Astrocyte of the spinal cord (primary cell): Measurements from ENCODE around the gene MRPL46.

Experiments
- DNase-seq: peaks from one replicate; pipeline ENCODE4 v3.0.0; 2011; ENCODE audit warnings: low read depth, low spot score
- H3K4me3 ChIP-seq: 2 replicates; pipeline ENCODE4 v1.5.1; 2011; ENCODE audit warnings: low read depth, mild to moderate bottlenecking, low read length, moderate library complexity
- in situ Hi-C: cut with HindIII; loops from 2 replicates; pipeline ENCODE4 v1.10.0; 2017; ENCODE audit warnings: low sequenced_read_pairs
- TF ChIP-seq, protein P1 (sequence below): IDR thresholded peaks from 2 replicates; pipeline ENCODE4 v1.5.1; 2012; ENCODE audit warnings: low read depth, mild to moderate bottlenecking, low read length, inconsistent platforms

MRPL46 gene

DNA sequence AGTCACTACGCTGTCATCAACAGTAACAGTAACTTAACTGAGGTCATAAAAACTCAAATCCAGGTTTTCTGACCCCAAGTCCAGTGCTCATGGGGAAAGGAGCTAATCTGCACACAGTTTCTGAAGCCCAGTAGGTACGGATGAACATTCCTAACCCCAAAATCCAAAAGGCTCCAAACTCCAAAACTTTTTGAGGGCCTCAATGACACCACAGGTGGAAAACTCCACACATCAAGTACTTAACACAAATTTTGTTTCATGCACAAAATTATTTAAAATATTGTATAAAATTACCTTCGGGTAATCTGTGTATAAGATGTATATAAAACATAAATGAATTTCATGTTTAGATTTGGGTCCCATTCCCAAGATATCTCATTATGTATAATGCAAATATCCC is 10.5 kb downstream of the MRPL46 start:
- no peak for DNase-seq
- in situ Hi-C loops: no loop called here
- TF ChIP-seq, protein P1, sequence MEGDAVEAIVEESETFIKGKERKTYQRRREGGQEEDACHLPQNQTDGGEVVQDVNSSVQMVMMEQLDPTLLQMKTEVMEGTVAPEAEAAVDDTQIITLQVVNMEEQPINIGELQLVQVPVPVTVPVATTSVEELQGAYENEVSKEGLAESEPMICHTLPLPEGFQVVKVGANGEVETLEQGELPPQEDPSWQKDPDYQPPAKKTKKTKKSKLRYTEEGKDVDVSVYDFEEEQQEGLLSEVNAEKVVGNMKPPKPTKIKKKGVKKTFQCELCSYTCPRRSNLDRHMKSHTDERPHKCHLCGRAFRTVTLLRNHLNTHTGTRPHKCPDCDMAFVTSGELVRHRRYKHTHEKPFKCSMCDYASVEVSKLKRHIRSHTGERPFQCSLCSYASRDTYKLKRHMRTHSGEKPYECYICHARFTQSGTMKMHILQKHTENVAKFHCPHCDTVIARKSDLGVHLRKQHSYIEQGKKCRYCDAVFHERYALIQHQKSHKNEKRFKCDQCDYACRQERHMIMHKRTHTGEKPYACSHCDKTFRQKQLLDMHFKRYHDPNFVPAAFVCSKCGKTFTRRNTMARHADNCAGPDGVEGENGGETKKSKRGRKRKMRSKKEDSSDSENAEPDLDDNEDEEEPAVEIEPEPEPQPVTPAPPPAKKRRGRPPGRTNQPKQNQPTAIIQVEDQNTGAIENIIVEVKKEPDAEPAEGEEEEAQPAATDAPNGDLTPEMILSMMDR: no peak

DNA sequence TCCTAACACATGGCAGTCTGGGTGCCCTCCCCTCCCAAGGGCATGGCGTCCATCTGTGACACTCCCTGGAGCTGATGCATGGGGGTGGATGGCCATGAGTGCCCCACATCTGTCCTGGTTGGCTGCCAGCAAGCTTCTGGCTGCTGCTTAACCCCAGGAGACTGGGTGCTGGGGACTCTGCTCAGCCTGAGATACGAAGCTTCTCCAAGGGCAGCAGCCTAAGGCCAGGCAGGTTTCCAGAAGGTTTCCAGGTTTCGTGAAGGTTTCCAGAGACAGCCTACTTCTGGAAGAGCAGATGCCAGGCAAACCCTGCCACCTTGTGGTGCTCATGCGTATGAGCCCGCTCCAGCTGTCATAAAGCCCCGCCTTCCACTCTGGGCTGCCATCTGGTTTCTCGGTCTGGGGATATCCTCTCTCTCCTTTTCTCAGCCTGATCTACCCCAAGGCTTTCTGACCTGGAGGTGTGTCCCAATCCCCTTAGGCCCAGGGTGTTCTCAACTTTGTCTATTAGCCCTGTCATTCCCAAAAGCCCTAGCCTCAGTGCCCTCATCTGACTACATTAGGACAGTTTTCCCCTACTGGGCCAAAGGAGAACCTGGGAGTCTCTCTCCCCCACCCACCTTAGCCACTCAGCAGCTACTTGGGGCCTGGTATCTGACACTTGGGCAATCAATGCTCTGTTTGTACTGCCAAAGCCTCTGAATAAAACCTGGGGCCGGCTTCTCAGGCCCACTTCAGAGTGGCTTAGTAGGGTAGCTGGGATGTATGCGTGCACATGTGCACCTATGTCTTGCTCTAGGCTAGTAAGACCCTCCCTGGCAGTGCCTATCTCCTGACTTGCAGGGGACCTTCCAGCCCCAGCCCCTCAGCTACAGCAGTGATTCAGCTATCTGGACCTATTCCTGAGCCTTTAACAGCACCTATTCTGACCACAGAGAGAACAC is 12.0 kb downstream of the MRPL46 start:
- in situ Hi-C loops: no loop called here
- peak; percentile 62 for DNase-seq
- H3K4me3 ChIP-seq: no peak overlapping the region
- TF ChIP-seq, protein P1: peak; percentile 84

More for the DNA sequence above, 10.5 kb downstream of the MRPL46 start:
- no peak overlapping the region for H3K4me3 ChIP-seq

DNA sequence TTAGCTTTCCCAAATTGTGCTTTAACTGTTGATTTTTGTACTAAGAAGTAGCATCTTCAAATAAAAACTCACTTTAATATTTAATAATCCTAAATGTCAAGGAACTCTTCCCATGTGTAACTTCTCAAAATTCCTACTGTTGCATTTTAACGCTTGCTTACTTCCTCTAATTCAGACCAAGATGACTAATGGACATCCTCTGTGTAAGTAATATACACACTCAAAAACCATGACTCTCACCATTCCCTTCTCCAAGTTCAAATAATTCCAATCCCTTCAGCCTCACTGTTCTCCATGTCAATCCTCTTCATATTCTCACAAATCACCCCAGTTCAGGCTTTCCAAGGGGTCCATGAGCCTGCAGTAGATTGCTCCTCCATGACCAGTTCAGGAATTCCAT is 13.0 kb downstream of the MRPL46 start:
- in situ Hi-C loops: no loop called here
- TF ChIP-seq, protein P1: no peak
- DNase-seq: no peak
- H3K4me3 ChIP-seq: no peak overlapping the region

DNA sequence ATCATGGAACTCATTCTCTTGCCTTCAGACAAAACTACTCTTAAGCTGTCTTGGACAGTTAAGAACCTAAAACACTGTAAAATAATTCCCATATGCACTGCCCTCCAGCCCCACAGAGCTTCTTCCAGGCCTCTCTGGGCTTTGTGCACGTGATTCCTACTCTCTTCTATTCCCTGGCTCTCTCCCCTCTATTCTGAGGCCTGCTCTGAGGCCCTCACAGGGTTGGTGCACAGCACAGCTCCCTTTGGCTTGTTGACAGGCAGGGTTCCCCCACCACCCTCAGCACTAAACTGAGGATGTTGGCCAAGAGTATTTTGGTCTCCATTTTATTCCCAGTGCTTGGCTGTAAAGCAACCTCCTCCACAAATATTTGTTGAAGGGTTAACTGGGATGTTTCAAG is 13.5 kb downstream of the MRPL46 start:
- in situ Hi-C loops: no loop called here
- DNase-seq: no peak
- TF ChIP-seq, protein P1: no peak
- no peak overlapping the region for H3K4me3 ChIP-seq

DNA sequence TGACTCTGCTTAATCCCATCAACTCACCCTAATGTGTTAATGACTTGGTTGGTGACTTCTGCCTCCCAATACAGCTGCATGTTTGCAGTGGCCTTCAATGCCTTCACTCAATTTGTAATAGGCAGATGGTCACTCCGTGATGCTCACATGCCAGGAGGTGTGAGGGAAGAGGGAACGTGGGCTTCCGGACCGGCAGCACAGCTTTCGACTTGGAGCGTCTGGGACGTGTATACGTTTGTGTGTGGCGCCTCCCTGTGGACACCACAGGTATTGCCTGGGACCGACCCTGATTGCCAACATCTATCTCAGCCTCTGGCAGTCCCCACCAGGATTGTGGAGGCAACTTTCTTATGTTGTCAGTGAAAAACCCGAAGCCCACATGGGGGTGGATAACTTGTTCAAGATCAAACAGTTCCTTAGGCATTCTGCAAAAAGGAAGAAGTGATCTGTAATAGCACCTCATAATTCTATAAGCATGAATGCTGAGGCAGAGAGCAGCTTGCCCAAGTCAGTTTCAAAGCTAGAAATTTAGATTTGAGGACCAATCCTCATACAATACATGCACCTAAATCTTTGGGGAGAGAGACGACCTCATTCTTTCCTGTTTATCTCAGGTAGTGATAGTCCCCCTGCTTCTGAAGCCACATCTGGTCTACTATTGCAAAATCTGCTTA is 16.9 kb downstream of the MRPL46 start:
- in situ Hi-C loops: no loop called here
- H3K4me3 ChIP-seq: no peak overlapping the region
- TF ChIP-seq, protein P1: peak; percentile 90
- peak; percentile 60 for DNase-seq

DNA sequence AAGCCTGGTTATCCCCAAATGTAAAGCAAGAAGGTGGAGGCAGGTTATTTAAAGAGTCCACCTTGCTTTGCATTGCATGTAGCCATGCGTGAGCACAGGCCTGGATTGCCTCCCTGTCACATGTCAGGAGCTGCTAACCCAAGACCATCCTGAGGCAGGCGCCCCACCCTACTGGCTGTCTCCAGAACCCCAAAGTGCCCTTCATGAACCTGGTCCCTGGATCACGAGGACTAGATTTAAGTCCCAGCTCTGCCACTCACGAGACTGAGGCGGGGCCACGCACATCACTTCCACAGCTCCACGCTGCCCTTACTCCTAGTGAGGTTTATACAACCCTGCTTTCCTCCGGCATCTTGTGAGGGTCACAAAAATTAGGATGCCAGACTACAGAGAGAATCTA is 17.6 kb downstream of the MRPL46 start:
- no peak overlapping the region for H3K4me3 ChIP-seq
- in situ Hi-C loops: no loop called here
- TF ChIP-seq, protein P1: no peak
- no peak for DNase-seq
